Measurements from ENCODE around the gene NCLN.

GRCh38 chr19:3167533-3168272 lies 18.0 kb upstream of the NCLN start:
- TF ChIP-seq YY1 (IDR thresholded peaks at IDR 0.05; ENCODE audit: insufficient read depth, insufficient read length) (no peak), ZNF274 (IDR thresholded peaks at IDR 0.05; ENCODE audit: low read depth, low read length) (no peak)

Measured in NT2/D1 (cell line).